CD14-positive monocyte (primary cell): ENCODE measurements around the gene ABCG4. TPM values are rescaled to one million over a fixed set of nuclear protein-coding genes. Genes with fewer than 3 reads are reported as not detected.

ENCODE experiments used
- DNase-seq, 3 donors: peaks; one replicate each; pipeline ENCODE4 v3.0.0-alpha.2; 2011 to 2022
- H2AFZ ChIP-seq: 2 replicates; pipeline ENCODE4 v1.6.0; 2012; ENCODE audit warnings: mild to moderate bottlenecking, low read depth, low read length, inconsistent platforms; ENCODE audit not compliant: insufficient read depth, poor library complexity, severe bottlenecking
- H3K27ac ChIP-seq, 2 donors: 1 replicate in 1 of 2; 2 replicates in 1 of 2; pipeline ENCODE4 v1.5.1; 2012 to 2013; ENCODE audit warnings: low read length in 2 of 2, control low read depth in 1 of 2, inconsistent platforms in 1 of 2, low read depth in 1 of 2, mild to moderate bottlenecking in 1 of 2
- H3K27me3 ChIP-seq, 2 donors: one replicate each; pipeline versions ENCODE4 v1.6.0 to v1.6.1; 2011 to 2013; ENCODE audit warnings: low read length in 2 of 2; ENCODE audit not compliant: control insufficient read depth in 2 of 2, insufficient read depth in 2 of 2
- H3K36me3 ChIP-seq, 2 donors: replicated peaks in 1 of 2; 1 replicate in 1 of 2; 2 replicates in 1 of 2; pipeline versions ENCODE4 v1.5.1 to v1.6.1; 2012 to 2013; ENCODE audit warnings: low read length in 2 of 2, control low read depth in 1 of 2, inconsistent platforms in 1 of 2, mild to moderate bottlenecking in 1 of 2; ENCODE audit not compliant: insufficient read depth in 2 of 2, control insufficient read depth in 1 of 2
- H3K4me1 ChIP-seq, 2 donors: 1 replicate in 1 of 2; 2 replicates in 1 of 2; pipeline versions ENCODE4 v1.5.1 to v1.6.1; 2012 to 2013; ENCODE audit warnings: low read length in 2 of 2, control low read depth in 1 of 2, inconsistent platforms in 1 of 2, mild to moderate bottlenecking in 1 of 2, moderate library complexity in 1 of 2; ENCODE audit not compliant: insufficient read depth in 2 of 2, control insufficient read depth in 1 of 2
- H3K4me2 ChIP-seq: replicated peaks from 2 replicates; pipeline ENCODE3; 2012; ENCODE audit warnings: low read length, moderate library complexity, mild to moderate bottlenecking; ENCODE audit not compliant: poor library complexity, severe bottlenecking; ENCODE audit errors: extremely low read depth
- H3K4me3 ChIP-seq, 3 experiments: fragments of 200-600 bp in 1 of 3; sonication (generic) in 1 of 3; replicated peaks in 1 of 3; 1 replicate in 2 of 3; 2 replicates in 1 of 3; pipeline ENCODE4 v1.5.1; 2011 to 2013; ENCODE audit warnings: low read length in 3 of 3, mild to moderate bottlenecking in 3 of 3, control low read depth in 2 of 3, low read depth in 2 of 3, inconsistent platforms in 1 of 3, moderate library complexity in 1 of 3
- H3K79me2 ChIP-seq: 2 replicates; pipeline ENCODE4 v1.6.0; 2012; ENCODE audit warnings: mild to moderate bottlenecking, control low read depth, inconsistent platforms, low read length, moderate library complexity; ENCODE audit not compliant: insufficient read depth
- H3K9ac ChIP-seq: 2 replicates; pipeline ENCODE4 v1.6.0; 2017; ENCODE audit warnings: low read length, mild to moderate bottlenecking; ENCODE audit not compliant: insufficient read depth, poor library complexity, severe bottlenecking
- H3K9me3 ChIP-seq, 2 donors: replicated peaks in 1 of 2; 1 replicate in 1 of 2; 2 replicates in 1 of 2; pipeline versions ENCODE4 v1.5.1 to v1.6.1; 2012 to 2013; ENCODE audit warnings: low read length in 2 of 2, control low read depth in 1 of 2; ENCODE audit not compliant: control insufficient read depth in 1 of 2, insufficient read depth in 1 of 2
- H4K20me1 ChIP-seq: 2 replicates; pipeline ENCODE4 v1.6.0; 2012; ENCODE audit warnings: mild to moderate bottlenecking, low read length, control low read depth, moderate library complexity; ENCODE audit not compliant: insufficient read depth
- H3K27ac Mint-ChIP-seq, 7 donors: one replicate each; pipeline ENCODE4 v1.8.0; 2020; ENCODE audit warnings: mild to moderate bottlenecking in 7 of 7, mixed read lengths in 7 of 7, moderate library complexity in 6 of 7, inconsistent platforms in 2 of 7
- H3K27me3 Mint-ChIP-seq, 3 donors: one replicate each; pipeline ENCODE4 v1.8.0; 2021 to 2022; ENCODE audit warnings: low read depth in 3 of 3, mild to moderate bottlenecking in 3 of 3, mixed read lengths in 3 of 3, moderate library complexity in 3 of 3, inconsistent platforms in 1 of 3
- H3K36me3 Mint-ChIP-seq, 2 donors: one replicate each; pipeline ENCODE4 v1.8.0; 2020; ENCODE audit warnings: mixed read lengths in 2 of 2, inconsistent platforms in 1 of 2, mild to moderate bottlenecking in 1 of 2
- H3K4me1 Mint-ChIP-seq: one replicate; pipeline ENCODE4 v1.8.0; 2020; ENCODE audit warnings: mild to moderate bottlenecking, mixed read lengths
- H3K4me3 Mint-ChIP-seq, 2 donors: one replicate each; pipeline ENCODE4 v1.8.0; 2020; ENCODE audit warnings: mild to moderate bottlenecking in 2 of 2, mixed read lengths in 2 of 2, moderate library complexity in 1 of 2
- H3K9me3 Mint-ChIP-seq, 7 donors: one replicate each; pipeline ENCODE4 v1.8.0; 2020 to 2022; ENCODE audit warnings: mixed read lengths in 7 of 7, mild to moderate bottlenecking in 6 of 7, moderate library complexity in 6 of 7, inconsistent platforms in 2 of 7
- CTCF ChIP-seq: fragments of 200-600 bp; IDR thresholded peaks from one replicate; pipeline ENCODE4 v1.8.0; 2022; ENCODE audit warnings: antibody characterized with exemption, mild to moderate bottlenecking
- WGBS: methylation state at CpG from one replicate; pipeline ENCODE4 v1.1.5; 2013; ENCODE audit warnings: missing lambda C conversion rate; ENCODE audit not compliant: insufficient coverage; 5-methylcytosine and 5-hydroxymethylcytosine counted together
- intact Hi-C, 2 donors: fragments of 100-400 bp; cut with micrococcal nuclease; formaldehyde crosslinking; loops; one replicate each; pipeline versions ENCODE4 v1.15.0 to v1.15.1; 2023
- polyA plus RNA-seq, 3 donors: library from polyadenylated mRNA; depleted of rRNA in 1 of 3; unstranded in 2 of 3; stranded (reverse) in 1 of 3; fragments of 300-500 nt in 2 of 3; fragments of >200 nt in 1 of 3; fragmentation: Illumina TruSeq in 2 of 3; gene quantifications; 1 replicate in 2 of 3; 2 replicates in 1 of 3; pipeline ENCODE4 v1.2.3, GENCODE V29; 2012 to 2021

ABCG4 gene
- polyA plus RNA-seq, 3 donors: 0.04 TPM; not detected in 2

DNA sequence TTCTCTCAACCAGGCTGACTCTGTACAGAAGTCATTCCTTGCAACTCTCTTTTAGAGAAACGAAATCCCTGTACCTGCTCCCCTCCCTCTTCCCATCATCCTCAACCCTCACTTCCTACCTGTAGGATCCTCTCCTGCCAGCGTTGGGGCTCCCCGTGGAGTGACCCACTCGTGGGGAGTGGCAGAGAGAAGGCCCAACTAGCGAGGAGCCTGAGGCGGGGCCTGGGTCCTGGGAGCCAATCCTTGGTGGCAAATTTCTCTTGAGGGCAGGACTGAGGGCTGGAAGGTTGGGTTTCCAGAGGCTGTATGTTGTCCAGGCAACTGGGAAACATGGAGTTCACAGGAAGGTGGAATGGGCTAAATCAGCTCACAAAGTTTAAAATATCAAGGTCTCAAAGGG, 46.8 kb downstream of the ABCG4 start:
- H3K27ac ChIP-seq: no peak overlapping the region
- H3K27me3 ChIP-seq: no peaks in the 10 kb centered on the region
- H3K9me3 ChIP-seq: no peaks in the 10 kb centered on the region
- peaks cover 49 to 62% of the 10 kb centered on the region in 2 donors for H3K4me1 ChIP-seq
- H3K27ac Mint-ChIP-seq: peak overlapping the region in 2 of 7 donors; percentile 46
- H2AFZ ChIP-seq: peak overlapping the region; percentile 11
- DNase-seq: no peak
- no peak for TF ChIP-seq CTCF
- H3K79me2 ChIP-seq: no peaks in the 10 kb centered on the region
- intact Hi-C loops: loop anchor here (2.0 to 10.0 kb wide), 3 partner anchors 27 to 101 kb away; partner anchors contain the start of genes ABCG4 (in 2 of the 2) and NLRX1 (in 1 of the 2)
- no peak overlapping the region for H3K4me2 ChIP-seq
- peaks cover 0 to 3% (median 0%) of the 10 kb centered on the region in 7 donors for H3K9me3 Mint-ChIP-seq
- 86% methylated on average over 2 of the region's 6 CpGs for WGBS
- no peak overlapping the region for H3K9ac ChIP-seq
- H4K20me1 ChIP-seq: no peaks in the 10 kb centered on the region
- peaks cover 0 to 11% (median 2%) of the 10 kb centered on the region in 3 donors for H3K27me3 Mint-ChIP-seq
- peaks cover 62% of the 10 kb centered on the region for H3K4me1 Mint-ChIP-seq
- peaks cover 1 to 3% of the 10 kb centered on the region in 2 donors for H3K36me3 Mint-ChIP-seq
- H3K4me3 ChIP-seq: no peak overlapping the region
- no peaks in the 10 kb centered on the region for H3K36me3 ChIP-seq
- no peak overlapping the region for H3K4me3 Mint-ChIP-seq

- peak overlapping the region in 6 of 7 donors; percentile 10 to 83 (median 82) for H3K27ac Mint-ChIP-seq
- peaks cover 0 to 2% (median 0%) of the 10 kb centered on the region in 7 donors for H3K9me3 Mint-ChIP-seq
- 25% methylated on average over 2 of the region's 5 CpGs for WGBS
- H4K20me1 ChIP-seq: no peaks in the 10 kb centered on the region
- H3K27me3 ChIP-seq: no peaks in the 10 kb centered on the region
- peak; percentile 84 to 92 (median 89) for DNase-seq
- intact Hi-C loops: loop anchor here (2.0 to 10.0 kb wide), 3 partner anchors 28 to 102 kb away; partner anchors contain the start of genes ABCG4 (in 2 of the 2) and NLRX1 (in 1 of the 2)
- peak; percentile 82 for TF ChIP-seq CTCF
- H3K9ac ChIP-seq: no peak overlapping the region
- H3K4me1 Mint-ChIP-seq: peaks cover 51% of the 10 kb centered on the region
- no peaks in the 10 kb centered on the region for H3K36me3 ChIP-seq
- peaks cover 41 to 52% of the 10 kb centered on the region in 2 donors for H3K4me1 ChIP-seq
- H2AFZ ChIP-seq: no peak overlapping the region
- H3K9me3 ChIP-seq: no peaks in the 10 kb centered on the region
- H3K36me3 Mint-ChIP-seq: peaks cover 1 to 3% of the 10 kb centered on the region in 2 donors
- peak overlapping the region in 1 of 2 donors; percentile 39 for H3K27ac ChIP-seq
- peak overlapping the region; percentile 0 for H3K4me2 ChIP-seq
- H3K4me3 Mint-ChIP-seq: no peak overlapping the region
- no peaks in the 10 kb centered on the region for H3K79me2 ChIP-seq
- H3K4me3 ChIP-seq: peak overlapping the region in 1 of 3 experiments; percentile 2
- peaks cover 0 to 9% (median 2%) of the 10 kb centered on the region in 3 donors for H3K27me3 Mint-ChIP-seq
Observed at GRCh38 chr11:119196833-119197483, 48.1 kb downstream of the ABCG4 start.
